Measurements from ENCODE around the gene KCNE3.

- TF ChIP-seq POLR2A (IDR thresholded peaks at IDR 0.05) (no peak), CTCF (IDR thresholded peaks at IDR 0.05) (no peak)
Measured at GRCh38 chr11:74493791-74494630, 26.7 kb upstream of the KCNE3 start.
